Esophagus squamous epithelium (tissue), 4 donors: ENCODE results near the gene HDAC8.
"Not testable (repeated sequence)": the region's sequence is repeated elsewhere in the genome, so short reads cannot be mapped to it uniquely, and the experiment has no call there.

Source experiments
- CTCF ChIP-seq, 6 experiments: fragments of 450-650 bp in 4 of 6; fragments of 200-600 bp in 2 of 6; sonication (generic) in 2 of 6; IDR thresholded peaks; one replicate each; pipeline ENCODE4 v1.5.1; 2016 to 2019; ENCODE audit warnings: antibody characterized with exemption in 6 of 6, mild to moderate bottlenecking in 4 of 6, moderate library complexity in 4 of 6
- POLR2A ChIP-seq, 4 donors: fragments of 450-650 bp; IDR thresholded peaks; one replicate each; pipeline ENCODE4 v1.6.1; 2017; ENCODE audit warnings: antibody characterized with exemption in 4 of 4, mild to moderate bottlenecking in 4 of 4, moderate library complexity in 3 of 4

- not testable (repeated sequence) for TF ChIP-seq POLR2A, CTCF (IDR thresholded peaks at IDR 0.05)
Measured at GRCh38 chrX:72440764-72441163, 131.9 kb downstream of the HDAC8 start.
